Measurements from ENCODE around the gene ZNF296.

Gene ZNF296

DNA sequence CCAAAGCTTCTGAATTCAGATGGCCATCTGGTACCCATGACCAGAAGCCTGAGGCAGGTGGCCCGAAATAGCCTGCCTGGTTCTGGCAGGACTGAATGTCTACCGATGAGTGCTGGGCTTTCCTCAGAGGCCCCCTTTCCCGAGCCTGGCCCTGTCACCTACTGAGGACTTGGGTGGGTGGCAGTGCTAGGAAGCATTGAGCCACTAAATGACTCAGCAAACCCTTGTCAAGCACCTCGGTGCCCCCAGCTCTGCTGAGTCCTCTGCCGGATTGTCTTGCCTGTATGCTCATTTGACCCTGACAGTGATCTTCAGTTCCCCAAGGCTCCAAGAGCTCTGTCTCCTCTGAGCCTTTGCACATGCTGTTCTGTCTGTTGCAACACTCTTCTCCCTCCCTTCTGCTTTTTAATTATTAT lies 34.6 kb upstream of the ZNF296 start:
- no peak for TF ChIP-seq CTCF (IDR thresholded peaks at IDR 0.05)

- TF ChIP-seq CTCF (IDR thresholded peaks at IDR 0.05) = no peak
Measured at GRCh38 chr19:45107621-45108150, 31.4 kb upstream of the ZNF296 start.

- no peak for TF ChIP-seq CTCF (IDR thresholded peaks at IDR 0.05)
Measured at GRCh38 chr19:45104658-45105349, 28.5 kb upstream of the ZNF296 start.

GRCh38 chr19:45103508-45104319 lies 27.4 kb upstream of the ZNF296 start:
- TF ChIP-seq CTCF (IDR thresholded peaks at IDR 0.05) = no peak

GRCh38 chr19:45103156-45103507 lies 26.9 kb upstream of the ZNF296 start:
- TF ChIP-seq CTCF (IDR thresholded peaks at IDR 0.05) = no peak

- no peak for TF ChIP-seq CTCF (IDR thresholded peaks at IDR 0.05)
Measured at GRCh38 chr19:45102481-45102880, 26.2 kb upstream of the ZNF296 start.

- TF ChIP-seq CTCF (IDR thresholded peaks at IDR 0.05) = no peak
Measured at GRCh38 chr19:45101806-45102205, 25.5 kb upstream of the ZNF296 start.

All from LNCAP (cell line).